A549 treated with AZD9567 at 1 μM for 4 hours (cell line): Measurements from ENCODE around the gene CNR1. TPM values are rescaled to one million over a fixed set of nuclear protein-coding genes. Genes with fewer than 3 reads are reported as not detected.

Source experiments
- total RNA-seq: library from RNA; stranded (reverse); fragments of 200-300 nt; extraction: Qiagen RNA extraction; gene quantifications from 5 replicates; pipeline ENCODE4 v1.2.3, GENCODE V29; 2022; ENCODE audit not compliant: insufficient read depth

The CNR1 gene
- 1.0 to 1.9 TPM (median 1.5 TPM) in 5 replicates for total RNA-seq

DNA sequence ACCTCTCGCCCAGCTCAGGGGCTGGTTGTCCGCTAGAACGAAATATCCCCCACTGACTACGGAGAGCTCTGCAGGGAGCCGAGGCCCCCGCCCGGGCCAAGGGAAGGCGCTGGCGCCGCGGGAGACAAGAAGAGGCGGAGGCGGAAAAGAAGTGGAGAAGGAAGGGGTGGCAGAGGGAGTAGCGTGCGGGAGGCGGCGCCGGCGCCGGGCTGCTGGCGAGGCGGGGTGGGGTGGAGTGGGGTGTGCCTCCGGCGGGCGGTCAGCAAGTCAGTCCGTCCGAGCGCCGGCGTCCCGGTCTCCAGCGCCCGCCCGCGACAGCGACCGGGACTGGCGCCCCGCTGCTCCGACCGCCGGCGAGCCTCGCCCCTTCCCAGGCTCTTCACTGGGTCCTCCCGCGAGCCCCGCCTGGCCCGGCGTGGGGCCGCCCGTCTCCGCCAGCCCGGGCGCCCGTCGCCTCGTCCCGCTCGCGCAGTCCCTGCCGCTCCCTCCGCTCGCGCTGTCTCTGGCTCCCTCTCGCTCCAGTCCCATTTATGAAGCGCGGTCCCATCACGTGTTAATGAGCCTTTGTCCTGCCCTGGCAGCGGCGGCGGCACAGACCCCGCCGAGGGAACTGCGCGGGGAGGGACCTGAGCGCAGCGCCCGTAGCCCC lies at the start of gene CNR1:
Gene CNR1 (minus strand): TSS at position 504 of the 649 bp plus-strand sequence. CDS start 21,073 bp downstream, outside the sequence.

Other genes starting within 250 kb of the CNR1 start
- gene SPACA1, start 118.5 kb downstream of the CNR1 start, total RNA-seq, result not detected in 5 replicates